Measurements from ENCODE around the gene RTN1.

GRCh38 chr14:59830338-59830734, 40.2 kb downstream of the RTN1 start:
- no peak for TF ChIP-seq CTCF (conservative IDR thresholded peaks at IDR 0.05; ENCODE audit: low read length)
- TF ChIP-seq EZH2phosphoT487 (IDR thresholded peaks at IDR 0.05; ENCODE audit: borderline replicate concordance, low read depth, low read length), result no peak
